G401 (cell line): ENCODE measurements around the gene FRMD4B. TPM values are rescaled to one million over a fixed set of nuclear protein-coding genes. Genes with fewer than 3 reads are reported as not detected.

Experiments used
- DNase-seq: peaks from one replicate; pipeline ENCODE4 v3.0.0-alpha.2; 2015; ENCODE audit warnings: low spot score
- in situ Hi-C: cut with HindIII; loops from 2 replicates; pipeline ENCODE4 v1.10.0; 2016; ENCODE audit warnings: low sequenced_read_pairs, mixed read lengths
- total RNA-seq: library from RNA; depleted of rRNA; stranded (reverse); fragments of >200 nt; shearing (Covaris generic); gene quantifications from 2 replicates; pipeline ENCODE4 v1.2.3, GENCODE V29; 2014

The FRMD4B gene
- total RNA-seq, 1 experiment from 2014 or later: 19.9 TPM

GRCh38 chr3:69407908-69408307 is 22.0 kb upstream of the FRMD4B start:
- no peak for DNase-seq
- in situ Hi-C loops: no loop called here

GRCh38 chr3:69406163-69406562 is 20.3 kb upstream of the FRMD4B start:
- DNase-seq: no peak
- in situ Hi-C loops: no loop called here

- no peak for DNase-seq
- in situ Hi-C loops: no loop called here
Observed at GRCh38 chr3:69405067-69405466, 19.2 kb upstream of the FRMD4B start.

GRCh38 chr3:69403454-69403853 is 17.6 kb upstream of the FRMD4B start:
- in situ Hi-C loops: no loop called here
- DNase-seq: no peak

GRCh38 chr3:69400683-69401082 is 14.8 kb upstream of the FRMD4B start:
- no peak for DNase-seq

GRCh38 chr3:69392850-69393249 is 7.0 kb upstream of the FRMD4B start:
- no peak for DNase-seq
- in situ Hi-C loops: no loop called here

More at GRCh38 chr3:69400683-69401082, 14.8 kb upstream of the FRMD4B start:
- in situ Hi-C loops: no loop called here

GRCh38 chr3:69392415-69392814 is 6.5 kb upstream of the FRMD4B start:
- in situ Hi-C loops: no loop called here
- DNase-seq: no peak

GRCh38 chr3:69391554-69391953 is 5.7 kb upstream of the FRMD4B start:
- in situ Hi-C loops: no loop called here
- DNase-seq: no peak

GRCh38 chr3:69390771-69391170 is 4.9 kb upstream of the FRMD4B start:
- no peak for DNase-seq
- in situ Hi-C loops: no loop called here

GRCh38 chr3:69389520-69390248 is 3.8 kb upstream of the FRMD4B start:
- in situ Hi-C loops: no loop called here
- no peak for DNase-seq

- DNase-seq: no peak
- in situ Hi-C loops: no loop called here
Observed at GRCh38 chr3:69388241-69388640, 2.4 kb upstream of the FRMD4B start.

- DNase-seq: no peak
Observed at GRCh38 chr3:69386556-69387385, 883 bp upstream of the FRMD4B start.

GRCh38 chr3:69385123-69385722 is 665 bp downstream of the FRMD4B start:
- in situ Hi-C loops: no loop called here
- DNase-seq: no peak

More at GRCh38 chr3:69386556-69387385, 883 bp upstream of the FRMD4B start:
- in situ Hi-C loops: no loop called here

GRCh38 chr3:69384326-69384725 is 1.6 kb downstream of the FRMD4B start:
- no peak for DNase-seq
- in situ Hi-C loops: no loop called here

GRCh38 chr3:69379661-69380060 is 6.2 kb downstream of the FRMD4B start:
- DNase-seq: no peak
- in situ Hi-C loops: no loop called here

GRCh38 chr3:69378112-69378802 is 7.6 kb downstream of the FRMD4B start:
- DNase-seq: no peak
- in situ Hi-C loops: no loop called here

- in situ Hi-C loops: no loop called here
- DNase-seq: no peak
Observed at GRCh38 chr3:69377262-69377661, 8.6 kb downstream of the FRMD4B start.

- in situ Hi-C loops: no loop called here
Observed at GRCh38 chr3:69376731-69377130, 9.2 kb downstream of the FRMD4B start.

GRCh38 chr3:69371816-69372215 is 14.1 kb downstream of the FRMD4B start:
- in situ Hi-C loops: no loop called here
- no peak for DNase-seq

More at GRCh38 chr3:69376731-69377130, 9.2 kb downstream of the FRMD4B start:
- no peak for DNase-seq
